HG02623 (cell line): ENCODE measurements around the gene BICDL2.

Source experiments
- ATAC-seq: cut with Tn5 transposase; IDR thresholded peaks from one replicate; pipeline ENCODE4 v1.9.1; 2021; ENCODE audit warnings: moderate library complexity; ENCODE audit not compliant: unreplicated experiment

Gene BICDL2

GRCh38 chr16:3049921-3050481 is 13.3 kb upstream of the BICDL2 start:
- no peak for ATAC-seq

GRCh38 chr16:3047387-3047720 is 10.6 kb upstream of the BICDL2 start:
- ATAC-seq, result no peak

- no peak for ATAC-seq
These were observed 10.1 kb upstream of the BICDL2 start for GRCh38 chr16:3046641-3047386.

- no peak for ATAC-seq
These were observed 9.3 kb upstream of the BICDL2 start, which contains the start of gene MMP25 for GRCh38 chr16:3045758-3046640. Gene MMP25, plus strand, starts transcription at chr16:3046561. Its CDS starts 357 bp downstream, at chr16:3046918.

GRCh38 chr16:3044708-3045107 is 8.0 kb upstream of the BICDL2 start:
- no peak for ATAC-seq

GRCh38 chr16:3042376-3042775 is 5.6 kb upstream of the BICDL2 start:
- ATAC-seq, result no peak

- no peak for ATAC-seq
These were observed 2.2 kb upstream of the BICDL2 start for GRCh38 chr16:3038896-3039295.

- ATAC-seq, result no peak
These were observed 1.5 kb upstream of the BICDL2 start for GRCh38 chr16:3038256-3038655.

GRCh38 chr16:3035972-3036725 is 595 bp downstream of the BICDL2 start:
- ATAC-seq, result no peak

- no peak for ATAC-seq
These were observed 1.3 kb downstream of the BICDL2 start for GRCh38 chr16:3035289-3035971.

- ATAC-seq, result no peak
These were observed 4.1 kb downstream of the BICDL2 start for GRCh38 chr16:3032624-3033023.

- no peak for ATAC-seq
These were observed 6.2 kb downstream of the BICDL2 start for GRCh38 chr16:3030222-3031212.

- no peak for ATAC-seq
These were observed 7.1 kb downstream of the BICDL2 start for GRCh38 chr16:3029491-3030221.

GRCh38 chr16:3028716-3029319 is 7.9 kb downstream of the BICDL2 start:
- no peak for ATAC-seq

GRCh38 chr16:3027983-3028715 is 8.6 kb downstream of the BICDL2 start:
- no peak for ATAC-seq

- ATAC-seq, result no peak
These were observed 9.3 kb downstream of the BICDL2 start for GRCh38 chr16:3027489-3027795.

GRCh38 chr16:3026609-3027488 is 9.9 kb downstream of the BICDL2 start:
- ATAC-seq, result no peak
